NCI-H2107 (cell line): ENCODE data around the gene SOD3.

ENCODE experiments used
- DNase-seq: peaks from one replicate; lab custom pipeline; 2025; lab: John Stamatoyannopoulos, UW

Gene SOD3

GRCh38 chr4:24794916-24795665 is at the start of gene SOD3:
TSS of gene SOD3 (plus strand) at chr4:24795573. CDS start at chr4:24799522, 3,949 bp downstream.
- DNase-seq: no peak

GRCh38 chr4:24747234-24747975 is 48.0 kb upstream of the SOD3 start:
- no peak for DNase-seq

GRCh38 chr4:24748023-24748422 is 47.4 kb upstream of the SOD3 start:
- no peak for DNase-seq

- no peak for DNase-seq
Measured at GRCh38 chr4:24748758-24749350, 46.5 kb upstream of the SOD3 start.

- no peak for DNase-seq
Measured at GRCh38 chr4:24750106-24750505, 45.3 kb upstream of the SOD3 start.

- DNase-seq: no peak
Measured at GRCh38 chr4:24751926-24752539, 43.3 kb upstream of the SOD3 start.

- no peak for DNase-seq
Measured at GRCh38 chr4:24753519-24753918, 41.9 kb upstream of the SOD3 start.

GRCh38 chr4:24754571-24754970 is 40.8 kb upstream of the SOD3 start:
- DNase-seq: no peak

- DNase-seq: no peak
Measured at GRCh38 chr4:24763631-24764297, 31.6 kb upstream of the SOD3 start.

GRCh38 chr4:24764345-24764744 is 31.0 kb upstream of the SOD3 start:
- no peak for DNase-seq

GRCh38 chr4:24765376-24765988 is 29.9 kb upstream of the SOD3 start:
- DNase-seq: no peak

- no peak for DNase-seq
Measured at GRCh38 chr4:24768006-24768405, 27.4 kb upstream of the SOD3 start.

- no peak for DNase-seq
Measured at GRCh38 chr4:24768604-24769003, 26.8 kb upstream of the SOD3 start.

- DNase-seq: no peak
Measured at GRCh38 chr4:24769571-24769970, 25.8 kb upstream of the SOD3 start.

- DNase-seq: no peak
Measured at GRCh38 chr4:24770032-24770584, 25.3 kb upstream of the SOD3 start.

- no peak for DNase-seq
Measured at GRCh38 chr4:24770667-24771066, 24.7 kb upstream of the SOD3 start.

- no peak for DNase-seq
Measured at GRCh38 chr4:24771241-24771640, 24.1 kb upstream of the SOD3 start.

- no peak for DNase-seq
Measured at GRCh38 chr4:24772061-24772705, 23.2 kb upstream of the SOD3 start.

GRCh38 chr4:24772952-24773351 is 22.4 kb upstream of the SOD3 start:
- no peak for DNase-seq

GRCh38 chr4:24774452-24774851 is 20.9 kb upstream of the SOD3 start:
- no peak for DNase-seq
